GM12878 (cell line): ENCODE results near the gene IQGAP3. TPM values are rescaled to one million over a fixed set of nuclear protein-coding genes. Genes with fewer than 3 reads are reported as not detected.

Source experiments
- ASH2L ChIP-seq: fragments of 300-600, 200-600 bp; sonication (generic); IDR thresholded peaks from 2 replicates; pipeline ENCODE4 v1.6.1; 2017; ENCODE audit warnings: low read depth, mild to moderate bottlenecking, borderline replicate concordance
- BCL11A ChIP-seq: IDR thresholded peaks from 2 replicates; pipeline ENCODE4 v1.6.1; 2011; ENCODE audit warnings: low read depth, low read length
- BRCA1 ChIP-seq: IDR thresholded peaks from 2 replicates; pipeline ENCODE4 v1.6.1; 2011; ENCODE audit warnings: low read depth, low read length, improper control_type of control experiment
- CBX5 ChIP-seq: sonication (generic); IDR thresholded peaks from 2 replicates; pipeline ENCODE4 v1.6.1; 2016; ENCODE audit warnings: low read depth, moderate library complexity, mild to moderate bottlenecking, inconsistent platforms
- DPF2 ChIP-seq: fragments of 450-650 bp; IDR thresholded peaks from 2 replicates; pipeline ENCODE4 v1.6.1; 2017; ENCODE audit warnings: mild to moderate bottlenecking
- EED ChIP-seq: sonication (generic); IDR thresholded peaks from 2 replicates; pipeline ENCODE4 v1.6.1; 2016; ENCODE audit warnings: antibody characterized with exemption, low read depth
- EZH2 ChIP-seq: IDR thresholded peaks from 2 replicates; pipeline ENCODE4 v1.6.1; 2012; ENCODE audit warnings: low read depth, mild to moderate bottlenecking, control low read depth, inconsistent platforms, low read length, borderline replicate concordance; ENCODE audit not compliant: control insufficient read depth
- FOXK2 ChIP-seq: fragments of 450-650 bp; IDR thresholded peaks from 2 replicates; pipeline ENCODE4 v1.6.1; 2017; ENCODE audit warnings: mild to moderate bottlenecking, moderate library complexity
- IKZF1 ChIP-seq: fragments of 450-650 bp; conservative IDR thresholded peaks from 2 replicates; pipeline ENCODE4 v1.6.1; 2017; ENCODE audit warnings: antibody characterized with exemption, mild to moderate bottlenecking
- IRF4 ChIP-seq: IDR thresholded peaks from 2 replicates; pipeline ENCODE4 v1.6.1; 2011; ENCODE audit warnings: low read depth, low read length
- MTA2 ChIP-seq: fragments of 450-650 bp; IDR thresholded peaks from 2 replicates; pipeline ENCODE4 v1.6.1; 2016; ENCODE audit warnings: low read depth, mild to moderate bottlenecking, moderate library complexity
- NFXL1 ChIP-seq: fragments of 450-650 bp; IDR thresholded peaks from 2 replicates; pipeline ENCODE4 v1.6.1; 2017; ENCODE audit warnings: antibody characterized with exemption, mild to moderate bottlenecking, borderline replicate concordance
- PAX8 ChIP-seq: fragments of 450-650 bp; IDR thresholded peaks from 2 replicates; pipeline ENCODE4 v1.6.1; 2017; ENCODE audit warnings: mild to moderate bottlenecking, moderate library complexity
- RUNX3 ChIP-seq: IDR thresholded peaks from 2 replicates; pipeline ENCODE4 v1.6.1; 2012; ENCODE audit warnings: low read length, inconsistent platforms
- SPI1 ChIP-seq: IDR thresholded peaks from 2 replicates; pipeline ENCODE4 v1.6.1; 2011; ENCODE audit warnings: low read depth, mild to moderate bottlenecking, low read length, moderate library complexity, borderline replicate concordance; ENCODE audit not compliant: insufficient read depth
- SRF ChIP-seq, 2 experiments: IDR thresholded peaks; 2 replicates each; pipeline ENCODE4 v1.6.1; 2011; ENCODE audit warnings: low read depth in 2 of 2, low read length in 2 of 2, mild to moderate bottlenecking in 1 of 2, moderate library complexity in 1 of 2
- STAT1 ChIP-seq: fragments of 450-650 bp; conservative IDR thresholded peaks from 2 replicates; pipeline ENCODE4 v1.6.1; 2014; ENCODE audit warnings: antibody characterized with exemption, mild to moderate bottlenecking
- TBL1XR1 ChIP-seq: IDR thresholded peaks from 2 replicates; pipeline ENCODE4 v1.6.1; 2012; ENCODE audit warnings: low read depth, low read length, improper control_type of control experiment
- YY1 ChIP-seq: IDR thresholded peaks from 2 replicates; pipeline ENCODE4 v1.6.1; 2011; ENCODE audit warnings: low read depth, mild to moderate bottlenecking, low read length
- ZNF274 ChIP-seq: IDR thresholded peaks from one replicate; pipeline ENCODE4 v1.8.0; 2011; ENCODE audit not compliant: insufficient read length, insufficient read depth
- ZSCAN29 ChIP-seq: fragments of 450-650 bp; IDR thresholded peaks from 2 replicates; pipeline ENCODE4 v1.6.1; 2017; ENCODE audit warnings: mild to moderate bottlenecking, moderate library complexity
- ZZZ3 ChIP-seq: IDR thresholded peaks from 2 replicates; pipeline ENCODE4 v1.6.1; 2011; ENCODE audit warnings: low read depth; ENCODE audit not compliant: control insufficient read depth, insufficient read length
- polyA plus RNA-seq, 11 experiments: library from polyadenylated mRNA; depleted of rRNA in 4 of 11; unstranded in 6 of 11; stranded (reverse) in 5 of 11; fragments of >200 nt; fragmentation: Nextera tagmentation in 4 of 11; fragmentation: Illumina TruSeq in 1 of 11; extraction: Ambion mirVana in 4 of 11; extraction: Trizol in 1 of 11; gene quantifications; 1 replicate in 1 of 11; 2 replicates in 10 of 11; pipeline versions ENCODE4 v1.2.1 to v1.2.3, GENCODE V29; 2011 to 2016; ENCODE audit warnings: inconsistent platforms in 2 of 11, missing spikeins in 2 of 11, low read depth in 1 of 11
- total RNA-seq, 4 experiments: library from RNA; depleted of rRNA in 3 of 4; stranded (reverse); fragments of >200 nt in 3 of 4; fragmentation: Illumina TruSeq in 1 of 4; extraction: Trizol in 1 of 4; gene quantifications; 2 replicates each; pipeline versions ENCODE4 v1.2.1 to v1.2.3, GENCODE V29; 2013 to 2021
- TF ChIP-seq, protein P1 (sequence below): IDR thresholded peaks from 2 replicates; pipeline ENCODE4 v1.6.1; 2012; ENCODE audit warnings: low read depth, low read length, improper control_type of control experiment
- TF ChIP-seq, protein P2 (sequence below): IDR thresholded peaks from 2 replicates; pipeline ENCODE4 v1.6.1; 2011; ENCODE audit warnings: borderline replicate concordance, low read depth, mild to moderate bottlenecking, moderate library complexity, mixed read lengths, low read length; ENCODE audit not compliant: insufficient read depth; ENCODE audit errors: extremely low read length
- TF ChIP-seq, protein P3 (sequence below): fragments of 450-650 bp; formaldehyde crosslinking; IDR thresholded peaks from 2 replicates; pipeline ENCODE4 v1.4.0; 2020; ENCODE audit warnings: mild to moderate bottlenecking, moderate library complexity

Gene IQGAP3
- total and polyA plus RNA-seq, 10 of the 15 experiments (the other 5 are each of a cell fraction or from before 2014, with no cell fraction given): 1.1 to 10.7 (median 7.9) TPM

DNA sequence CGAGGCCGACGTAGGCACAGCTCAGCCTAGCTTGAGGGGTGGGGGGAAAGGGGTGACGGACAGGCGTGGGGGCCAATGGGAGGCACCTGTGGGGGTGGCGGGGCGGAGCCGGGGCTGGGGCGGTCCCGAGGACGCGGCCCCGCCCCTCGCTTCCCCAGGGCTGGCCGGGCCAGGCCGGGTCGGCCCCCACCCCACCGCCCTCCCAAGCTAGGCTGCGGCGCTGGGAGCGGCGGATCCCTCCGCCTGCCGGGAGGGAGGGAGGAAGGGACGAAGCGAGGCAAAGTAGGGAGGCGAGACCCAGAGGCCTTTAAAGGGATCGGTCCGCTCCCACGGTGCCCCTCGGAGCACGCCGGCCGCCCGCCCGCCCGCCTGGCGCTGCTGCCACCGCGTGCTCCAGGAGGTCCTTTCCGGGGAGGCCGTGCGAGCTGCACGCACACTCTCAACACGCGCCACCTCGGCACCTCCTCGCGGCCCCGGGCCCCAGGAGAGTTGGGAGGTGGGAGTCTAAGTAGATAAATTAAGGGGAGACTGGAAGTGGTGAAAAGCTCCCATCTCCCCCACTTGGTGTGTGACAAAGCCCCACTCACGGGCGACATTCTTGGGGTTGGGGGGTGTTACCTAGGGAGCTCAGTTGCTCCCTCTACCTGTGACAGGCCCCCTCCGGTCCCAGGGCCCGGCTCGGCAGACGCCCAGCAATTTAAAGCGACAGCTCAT, 71.4 kb downstream of the IQGAP3 start (continued):
- TF ChIP-seq ZZZ3: no peak
- peak; percentile 10; the same call in 1 of the 2 replicates for TF ChIP-seq EED
- no peak for TF ChIP-seq FOXK2
- TF ChIP-seq, protein P1, sequence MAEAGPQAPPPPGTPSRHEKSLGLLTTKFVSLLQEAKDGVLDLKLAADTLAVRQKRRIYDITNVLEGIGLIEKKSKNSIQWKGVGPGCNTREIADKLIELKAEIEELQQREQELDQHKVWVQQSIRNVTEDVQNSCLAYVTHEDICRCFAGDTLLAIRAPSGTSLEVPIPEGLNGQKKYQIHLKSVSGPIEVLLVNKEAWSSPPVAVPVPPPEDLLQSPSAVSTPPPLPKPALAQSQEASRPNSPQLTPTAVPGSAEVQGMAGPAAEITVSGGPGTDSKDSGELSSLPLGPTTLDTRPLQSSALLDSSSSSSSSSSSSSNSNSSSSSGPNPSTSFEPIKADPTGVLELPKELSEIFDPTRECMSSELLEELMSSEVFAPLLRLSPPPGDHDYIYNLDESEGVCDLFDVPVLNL: no peak
- no peak for TF ChIP-seq ZNF274
- TF ChIP-seq IKZF1: peak; percentile 94
- no peak for TF ChIP-seq ASH2L
- TF ChIP-seq, protein P2, sequence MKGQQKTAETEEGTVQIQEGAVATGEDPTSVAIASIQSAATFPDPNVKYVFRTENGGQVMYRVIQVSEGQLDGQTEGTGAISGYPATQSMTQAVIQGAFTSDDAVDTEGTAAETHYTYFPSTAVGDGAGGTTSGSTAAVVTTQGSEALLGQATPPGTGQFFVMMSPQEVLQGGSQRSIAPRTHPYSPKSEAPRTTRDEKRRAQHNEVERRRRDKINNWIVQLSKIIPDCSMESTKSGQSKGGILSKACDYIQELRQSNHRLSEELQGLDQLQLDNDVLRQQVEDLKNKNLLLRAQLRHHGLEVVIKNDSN: no peak
- TF ChIP-seq IRF4: no peak
- no peak for TF ChIP-seq CBX5
- TF ChIP-seq DPF2: peak; percentile 85
- no peak for TF ChIP-seq BRCA1
- no peak for TF ChIP-seq ZSCAN29
- no peak for TF ChIP-seq TBL1XR1
- TF ChIP-seq STAT1: 0 out of 2 replicates have a peak, but pooled peaks have one; percentile 71
- no peak for TF ChIP-seq RUNX3
- TF ChIP-seq BCL11A: no peak
- TF ChIP-seq SRF (IDR thresholded peaks at IDR 0.05; ENCODE audit: low read depth in 2 of 2, low read length in 2 of 2): 0 out of 4 replicates have a peak, but pooled peaks of 1 of the 2 experiments have one; percentile 9
- TF ChIP-seq EZH2: no peak
- no peak for TF ChIP-seq PAX8
- peak; percentile 84 for TF ChIP-seq YY1
- TF ChIP-seq MTA2: no peak; the same call in 1 of the 2 replicates
- TF ChIP-seq SPI1: no peak
- no peak for TF ChIP-seq NFXL1
- TF ChIP-seq, protein P3, sequence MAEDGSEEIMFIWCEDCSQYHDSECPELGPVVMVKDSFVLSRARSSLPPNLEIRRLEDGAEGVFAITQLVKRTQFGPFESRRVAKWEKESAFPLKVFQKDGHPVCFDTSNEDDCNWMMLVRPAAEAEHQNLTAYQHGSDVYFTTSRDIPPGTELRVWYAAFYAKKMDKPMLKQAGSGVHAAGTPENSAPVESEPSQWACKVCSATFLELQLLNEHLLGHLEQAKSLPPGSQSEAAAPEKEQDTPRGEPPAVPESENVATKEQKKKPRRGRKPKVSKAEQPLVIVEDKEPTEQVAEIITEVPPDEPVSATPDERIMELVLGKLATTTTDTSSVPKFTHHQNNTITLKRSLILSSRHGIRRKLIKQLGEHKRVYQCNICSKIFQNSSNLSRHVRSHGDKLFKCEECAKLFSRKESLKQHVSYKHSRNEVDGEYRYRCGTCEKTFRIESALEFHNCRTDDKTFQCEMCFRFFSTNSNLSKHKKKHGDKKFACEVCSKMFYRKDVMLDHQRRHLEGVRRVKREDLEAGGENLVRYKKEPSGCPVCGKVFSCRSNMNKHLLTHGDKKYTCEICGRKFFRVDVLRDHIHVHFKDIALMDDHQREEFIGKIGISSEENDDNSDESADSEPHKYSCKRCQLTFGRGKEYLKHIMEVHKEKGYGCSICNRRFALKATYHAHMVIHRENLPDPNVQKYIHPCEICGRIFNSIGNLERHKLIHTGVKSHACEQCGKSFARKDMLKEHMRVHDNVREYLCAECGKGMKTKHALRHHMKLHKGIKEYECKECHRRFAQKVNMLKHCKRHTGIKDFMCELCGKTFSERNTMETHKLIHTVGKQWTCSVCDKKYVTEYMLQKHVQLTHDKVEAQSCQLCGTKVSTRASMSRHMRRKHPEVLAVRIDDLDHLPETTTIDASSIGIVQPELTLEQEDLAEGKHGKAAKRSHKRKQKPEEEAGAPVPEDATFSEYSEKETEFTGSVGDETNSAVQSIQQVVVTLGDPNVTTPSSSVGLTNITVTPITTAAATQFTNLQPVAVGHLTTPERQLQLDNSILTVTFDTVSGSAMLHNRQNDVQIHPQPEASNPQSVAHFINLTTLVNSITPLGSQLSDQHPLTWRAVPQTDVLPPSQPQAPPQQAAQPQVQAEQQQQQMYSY (CRISPR knock-in tag): no peak
